ENCODE measurements around the gene NSUN4.
"Not testable (repeated sequence)": the region's sequence is repeated elsewhere in the genome, so short reads cannot be mapped to it uniquely, and the experiment has no call there.

NSUN4 gene

GRCh38 chr1:46340404-46341221, at the start of gene NSUN4:
NSUN4 (plus strand) TSS chr1:46340807; CDS start chr1:46340827, 20 bp downstream.
- peak; percentile 95 for DNase-seq

DNA sequence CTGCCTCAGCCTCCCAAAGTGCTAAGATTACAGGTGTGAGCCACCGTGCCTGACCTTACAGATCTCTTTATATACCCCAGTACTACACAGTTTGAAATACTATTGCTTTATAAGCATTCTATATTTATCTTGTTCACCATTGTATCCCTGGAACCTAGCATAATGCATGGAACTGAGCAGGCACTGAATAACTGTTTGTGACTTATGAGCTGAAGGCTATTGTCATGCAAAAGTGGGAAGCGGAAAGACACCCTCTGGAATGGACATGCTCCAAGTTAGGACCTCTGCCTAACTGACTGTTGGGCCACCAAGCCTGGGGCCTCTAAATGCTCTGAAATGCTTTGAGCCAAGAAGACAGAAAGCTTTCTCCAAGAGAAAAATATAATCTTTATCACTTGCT, 45.3 kb upstream of the NSUN4 start:
- no peak for DNase-seq

- no peak for DNase-seq
Observed at GRCh38 chr1:46298387-46298786, 42.2 kb upstream of the NSUN4 start.

GRCh38 chr1:46300673-46301405, 39.8 kb upstream of the NSUN4 start:
- no peak for DNase-seq

- no peak for DNase-seq
Observed at GRCh38 chr1:46301406-46301807, 39.2 kb upstream of the NSUN4 start.

DNA sequence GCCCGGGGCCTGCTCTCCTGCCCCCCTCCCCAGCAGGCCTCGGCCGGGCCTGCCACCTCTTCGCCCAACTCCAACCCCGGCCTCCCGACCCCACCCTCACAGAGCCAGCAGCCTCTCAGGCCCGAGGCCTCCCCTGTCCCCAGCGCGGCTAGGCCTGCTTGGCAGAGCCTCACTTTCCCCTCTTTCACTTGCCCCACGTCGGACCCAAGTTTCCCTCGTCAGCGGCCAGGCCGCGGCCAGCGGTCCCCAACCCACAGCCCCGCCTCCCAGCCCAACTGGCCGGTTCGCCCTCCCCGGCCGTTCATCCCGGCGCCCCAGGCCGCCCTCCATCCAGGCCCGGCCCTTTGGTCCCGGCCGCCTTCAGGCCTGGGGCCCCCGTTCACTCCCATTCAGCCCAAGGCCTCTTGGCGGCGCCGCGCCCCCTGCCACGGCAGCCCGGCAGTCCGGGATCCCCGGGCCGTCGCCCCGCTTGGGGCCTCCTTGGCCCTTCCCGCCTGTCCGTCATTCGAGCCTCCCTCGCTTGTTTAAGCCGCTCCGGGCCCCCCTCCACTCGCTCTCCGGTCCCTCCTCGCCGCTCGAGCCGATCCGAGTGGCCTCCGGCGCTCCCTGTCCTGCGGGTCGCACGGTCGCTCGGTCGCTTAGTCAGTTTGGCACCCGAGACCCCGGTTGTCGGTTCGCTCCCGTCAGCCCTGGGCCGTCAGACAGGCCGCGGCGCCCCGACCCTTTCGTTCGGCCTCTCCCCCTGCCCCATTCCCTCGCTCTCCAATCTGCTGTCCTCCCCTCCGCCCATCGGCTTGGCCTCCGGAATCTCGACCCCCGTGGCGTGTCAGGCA, 38.6 kb upstream of the NSUN4 start:
- peak; percentile 87 for DNase-seq

- DNase-seq, result peak; percentile 86
Observed at GRCh38 chr1:46302641-46303037, 38.0 kb upstream of the NSUN4 start.

DNA sequence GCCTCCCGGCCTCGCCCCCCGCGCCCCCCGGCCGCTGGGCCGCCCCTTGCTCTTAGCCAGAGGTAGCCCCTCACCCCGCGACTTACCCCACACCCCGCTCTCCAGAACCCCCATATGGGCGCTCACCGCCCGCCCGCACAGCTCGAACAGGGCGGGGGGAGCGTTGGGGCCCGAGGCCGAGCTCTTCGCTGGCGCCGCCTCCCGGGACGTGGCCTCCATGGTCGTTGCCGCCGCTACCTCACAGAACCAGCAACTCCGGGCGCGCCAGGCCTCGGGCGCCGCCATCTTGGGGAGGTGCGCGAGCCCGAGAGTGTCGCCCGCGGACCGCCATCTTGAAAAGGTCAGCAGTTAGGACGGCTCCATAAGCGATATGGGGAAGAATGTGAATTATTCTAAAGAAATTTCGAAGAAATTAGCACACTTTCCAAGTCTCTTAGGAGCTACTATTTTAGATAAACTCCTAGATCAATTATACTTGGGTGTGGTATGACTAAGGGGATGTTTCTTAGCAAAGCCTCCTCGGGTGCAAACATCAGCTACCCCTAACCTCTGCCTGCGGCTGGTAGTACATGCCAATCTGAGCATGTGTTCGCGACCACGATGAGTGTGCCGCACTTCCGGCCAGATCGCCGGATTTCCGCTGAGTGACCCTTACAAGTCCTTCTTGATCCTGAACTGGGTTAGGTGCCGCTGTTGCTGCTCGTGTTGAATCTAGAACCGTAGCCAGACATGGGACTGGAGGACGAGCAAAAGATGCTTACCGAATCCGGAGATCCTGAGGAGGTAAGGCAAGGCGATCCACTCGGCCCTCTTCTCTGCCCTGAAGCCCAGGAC, 37.4 kb upstream of the NSUN4 start, which contains the start of the genes LRRC41 and UQCRH:
Gene LRRC41 (minus strand): TSS at position 579 of the 834 bp plus-strand sequence. CDS start 294 bp downstream, at position 285.
Gene UQCRH (plus strand): TSS at position 661 of the 834 bp plus-strand sequence. CDS start 69 bp downstream, at position 730.
- peak; percentile 99 for DNase-seq

GRCh38 chr1:46303872-46304326, 36.7 kb upstream of the NSUN4 start:
- no peak for DNase-seq

- no peak for DNase-seq
Observed at GRCh38 chr1:46306159-46306530, 34.5 kb upstream of the NSUN4 start.

DNA sequence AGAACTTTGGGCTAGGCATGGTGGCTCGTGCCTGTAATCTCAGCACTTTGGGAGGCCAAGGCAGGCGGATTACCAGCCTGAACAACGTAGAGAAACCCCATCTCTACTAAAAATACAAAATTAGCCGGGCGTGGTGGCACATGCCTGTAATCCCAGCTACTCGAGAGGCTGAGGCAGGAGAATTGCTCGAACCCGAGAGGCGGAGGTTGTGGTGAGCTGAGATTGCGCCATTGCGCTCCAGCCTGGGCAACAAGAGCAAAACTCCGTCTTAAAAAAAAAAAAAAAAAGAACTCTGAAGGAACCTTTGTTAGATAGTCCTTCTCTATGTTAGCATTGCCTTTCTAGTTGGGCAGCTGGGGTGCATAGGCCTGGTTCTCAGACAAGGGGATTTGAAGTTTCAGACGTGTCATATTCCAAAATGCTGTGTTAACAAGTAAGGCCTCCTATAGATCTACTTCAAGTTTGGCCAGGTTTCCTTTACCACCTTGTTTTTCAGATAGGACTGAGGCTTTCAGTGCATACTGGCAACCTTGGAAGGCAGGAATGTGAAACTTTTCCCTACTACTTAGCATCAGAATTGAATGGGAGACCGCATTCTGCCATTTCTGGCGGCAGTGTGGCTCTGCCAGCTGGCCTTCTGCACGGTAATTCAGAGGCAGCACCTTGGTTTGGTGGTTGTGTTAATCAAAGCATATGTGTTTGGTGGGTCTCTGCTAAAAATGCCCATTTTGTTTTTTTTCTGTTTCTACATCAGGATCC, 31.0 kb upstream of the NSUN4 start:
- no peak for DNase-seq

- no peak for DNase-seq
Observed at GRCh38 chr1:46310321-46310720, 30.3 kb upstream of the NSUN4 start.

- no peak for DNase-seq
Observed at GRCh38 chr1:46315669-46316403, 24.8 kb upstream of the NSUN4 start.

GRCh38 chr1:46317323-46317722, 23.3 kb upstream of the NSUN4 start:
- no peak for DNase-seq

- not testable (repeated sequence) for DNase-seq
Observed at GRCh38 chr1:46319301-46319700, 21.3 kb upstream of the NSUN4 start.

GRCh38 chr1:46319960-46320914, 20.4 kb upstream of the NSUN4 start:
- DNase-seq, result not testable (repeated sequence)

- DNase-seq, result not testable (repeated sequence)
Observed at GRCh38 chr1:46322191-46322590, 18.4 kb upstream of the NSUN4 start.

- not testable (repeated sequence) for DNase-seq
Observed at GRCh38 chr1:46325285-46326076, 15.1 kb upstream of the NSUN4 start.

All from retina (tissue), 1 donor.